Measurements from ENCODE around the gene KCTD11.

Gene KCTD11

GRCh38 chr17:7309628-7310027 is 42.3 kb upstream of the KCTD11 start:
- DNase-seq (ENCODE audit: low read depth) = no peak
- H3K4me3 ChIP-seq (ENCODE audit: low read length) = peak overlapping the region; percentile 90
- no peak for TF ChIP-seq CTCF (IDR thresholded peaks at IDR 0.05; ENCODE audit: insufficient read depth, low read depth, low read length, missing control alignments)

- H3K4me3 ChIP-seq (ENCODE audit: low read length) = no peak overlapping the region
- no peak for DNase-seq (ENCODE audit: low read depth)
- no peak for TF ChIP-seq CTCF (IDR thresholded peaks at IDR 0.05; ENCODE audit: insufficient read depth, low read depth, low read length, missing control alignments)
Measured at GRCh38 chr17:7311110-7311705, 40.8 kb upstream of the KCTD11 start.

- no peak for TF ChIP-seq CTCF (IDR thresholded peaks at IDR 0.05; ENCODE audit: insufficient read depth, low read depth, low read length, missing control alignments)
- DNase-seq (ENCODE audit: low read depth) = no peak
- H3K4me3 ChIP-seq (ENCODE audit: low read length) = no peak overlapping the region
Measured at GRCh38 chr17:7312432-7313087, 39.4 kb upstream of the KCTD11 start.

- DNase-seq (ENCODE audit: low read depth) = peak; percentile 36
- H3K4me3 ChIP-seq (ENCODE audit: low read length) = no peak overlapping the region
- TF ChIP-seq CTCF (IDR thresholded peaks at IDR 0.05; ENCODE audit: insufficient read depth, low read depth, low read length, missing control alignments) = peak; percentile 41
Measured at GRCh38 chr17:7313088-7313889, 38.7 kb upstream of the KCTD11 start.

GRCh38 chr17:7313890-7314718 is 37.9 kb upstream of the KCTD11 start:
- DNase-seq (ENCODE audit: low read depth) = no peak
- no peak for TF ChIP-seq CTCF (IDR thresholded peaks at IDR 0.05; ENCODE audit: insufficient read depth, low read depth, low read length, missing control alignments)
- peak overlapping the region; percentile 75 for H3K4me3 ChIP-seq (ENCODE audit: low read length)

GRCh38 chr17:7314719-7315569 is 37.0 kb upstream of the KCTD11 start, which contains the start of gene GPS2:
Gene GPS2 (minus strand): TSS chr17:7315360. CDS start chr17:7315052, 308 bp downstream.
- H3K4me3 ChIP-seq (ENCODE audit: low read length) = peak within 1 kb of the TSS; percentile 75
- peak; percentile 93 for DNase-seq (ENCODE audit: low read depth)
- no peak for TF ChIP-seq CTCF (IDR thresholded peaks at IDR 0.05; ENCODE audit: insufficient read depth, low read depth, low read length, missing control alignments)

All from epithelial cell of esophagus (primary cell).